H1 (cell line): ENCODE measurements around the gene PLEK2. TPM values are rescaled to one million over a fixed set of nuclear protein-coding genes. Genes with fewer than 3 reads are reported as not detected.
A peak's percentile ranks its signal among the peaks of the same experiment; 100 is the strongest.

Source experiments
- CTCF ChIA-PET: fragments of 300-600 bp; sonication (Branson Sonifier 250); formaldehyde crosslinking; loops from one replicate; lab custom pipeline; 2021; ENCODE audit not compliant: partially characterized antibody; lab: Charles Lee
- POLR2A ChIA-PET: fragments of 300-600 bp; sonication (Branson Sonifier 250); formaldehyde crosslinking; loops from one replicate; lab custom pipeline; 2021; ENCODE audit warnings: inconsistent platforms; ENCODE audit not compliant: partially characterized antibody; lab: Charles Lee
- DNase-seq, 2 experiments: peaks; one replicate each; pipeline versions ENCODE4 v3.0.0 to v3.0.0-alpha.2; 2010 to 2022; ENCODE audit warnings: low spot score in 2 of 2, low read depth in 1 of 2, mixed read lengths in 1 of 2
- FAIRE-seq: peaks from 2 replicates; lab custom pipeline; 2011; peaks lifted over from hg19 to GRCh38; lab: Jason Lieb, UNC
- H2AFZ ChIP-seq: 2 replicates; pipeline ENCODE4 v1.8.1; 2012; ENCODE audit warnings: low read length, inconsistent platforms
- H2AK5ac ChIP-seq: 2 replicates; pipeline ENCODE4 v1.6.1; 2013; ENCODE audit warnings: low read depth, low read length
- H2BK120ac ChIP-seq: replicated peaks from 2 replicates; pipeline ENCODE3; 2013; ENCODE audit warnings: low read depth, low read length, inconsistent platforms
- H2BK12ac ChIP-seq: 2 replicates; pipeline ENCODE4 v1.6.1; 2013; ENCODE audit warnings: low read depth, low read length
- H2BK15ac ChIP-seq: 2 replicates; pipeline ENCODE4 v1.6.1; 2013; ENCODE audit warnings: low read length
- H2BK20ac ChIP-seq: 2 replicates; pipeline ENCODE4 v1.6.1; 2013; ENCODE audit warnings: low read length
- H2BK5ac ChIP-seq: 2 replicates; pipeline ENCODE4 v1.6.1; 2013; ENCODE audit warnings: low read depth, low read length
- H3K14ac ChIP-seq: 2 replicates; pipeline ENCODE4 v1.6.1; 2013; ENCODE audit warnings: inconsistent platforms; ENCODE audit not compliant: insufficient read length
- H3K18ac ChIP-seq: 2 replicates; pipeline ENCODE4 v1.6.1; 2013; ENCODE audit warnings: low read length; ENCODE audit errors: extremely low read depth
- H3K23ac ChIP-seq: 2 replicates; pipeline ENCODE4 v1.6.1; 2013; ENCODE audit warnings: inconsistent platforms; ENCODE audit not compliant: insufficient read length
- H3K23me2 ChIP-seq: 2 replicates; pipeline ENCODE4 v1.6.1; 2013; ENCODE audit warnings: low read depth, low read length
- H3K27ac ChIP-seq: 2 replicates; pipeline ENCODE4 v1.6.1; 2011; ENCODE audit warnings: low read depth, low read length, inconsistent platforms
- H3K27me3 ChIP-seq, 4 experiments: replicated peaks in 1 of 4; 1 replicate in 1 of 4; 2 replicates in 3 of 4; pipeline versions ENCODE4 v1.6.1 to v1.8.1; 2011 to 2013; ENCODE audit warnings: low read length in 3 of 4, mild to moderate bottlenecking in 3 of 4, inconsistent platforms in 2 of 4, mixed read lengths in 2 of 4, moderate library complexity in 1 of 4; ENCODE audit not compliant: control insufficient read depth in 3 of 4, insufficient read depth in 3 of 4; ENCODE audit errors: extremely low read depth in 1 of 4
- H3K36me3 ChIP-seq, 4 experiments: 2 replicates each; pipeline versions ENCODE4 v1.6.1 to v1.8.1; 2011 to 2013; ENCODE audit warnings: mild to moderate bottlenecking in 4 of 4, low read length in 3 of 4, moderate library complexity in 2 of 4, control low read depth in 1 of 4, inconsistent platforms in 1 of 4; ENCODE audit not compliant: insufficient read depth in 4 of 4, control insufficient read depth in 2 of 4
- H3K4ac ChIP-seq: replicated peaks from 2 replicates; pipeline ENCODE3; 2013; ENCODE audit warnings: low read length, low read depth, mixed read lengths, inconsistent platforms; ENCODE audit not compliant: insufficient read length
- H3K4me1 ChIP-seq, 4 experiments: replicated peaks in 1 of 4; 1 replicate in 1 of 4; 2 replicates in 3 of 4; pipeline versions ENCODE4 v1.6.1 to v1.8.1; 2011 to 2013; ENCODE audit warnings: low read length in 3 of 4, inconsistent platforms in 2 of 4, mixed read lengths in 1 of 4; ENCODE audit not compliant: insufficient read depth in 4 of 4, control insufficient read depth in 3 of 4
- H3K4me2 ChIP-seq, 2 experiments: 2 replicates each; pipeline versions ENCODE4 v1.6.1 to v1.8.1; 2011 to 2013; ENCODE audit warnings: low read depth in 2 of 2, low read length in 2 of 2, control low read depth in 1 of 2, inconsistent platforms in 1 of 2, mild to moderate bottlenecking in 1 of 2; ENCODE audit not compliant: insufficient read depth in 1 of 2
- H3K4me3 ChIP-seq, 4 experiments: fragments of 200-600, 300-600 bp in 1 of 4; sonication (generic), shearing (Covaris generic), sonication (Bioruptor Twin) in 1 of 4; 2 replicates each; pipeline versions ENCODE4 v1.5.1 to v1.8.1; 2011 to 2016; ENCODE audit warnings: low read length in 4 of 4, low read depth in 3 of 4, control low read depth in 2 of 4, inconsistent platforms in 2 of 4, mild to moderate bottlenecking in 2 of 4, mixed read lengths in 1 of 4, moderate library complexity in 1 of 4; ENCODE audit not compliant: insufficient read depth in 2 of 4; ENCODE audit errors: extremely low read depth in 1 of 4
- H3K56ac ChIP-seq: replicated peaks from 2 replicates; pipeline ENCODE3; 2013; ENCODE audit warnings: low read depth, mild to moderate bottlenecking, mixed read lengths, low read length, inconsistent platforms; ENCODE audit not compliant: insufficient read length
- H3K79me1 ChIP-seq: 2 replicates; pipeline ENCODE4 v1.6.1; 2013; ENCODE audit warnings: low read depth, low read length, control low read depth
- H3K79me2 ChIP-seq, 2 experiments: 2 replicates each; pipeline versions ENCODE4 v1.6.1 to v1.8.1; 2012 to 2013; ENCODE audit warnings: low read length in 2 of 2, mild to moderate bottlenecking in 2 of 2, inconsistent platforms in 1 of 2; ENCODE audit not compliant: insufficient read depth in 2 of 2, control insufficient read depth in 1 of 2
- H3K9ac ChIP-seq, 4 experiments: replicated peaks in 1 of 4; 1 replicate in 1 of 4; 2 replicates in 3 of 4; pipeline versions ENCODE4 v1.6.1 to v1.8.1; 2011 to 2013; ENCODE audit warnings: low read depth in 3 of 4, low read length in 3 of 4, control low read depth in 2 of 4, mild to moderate bottlenecking in 2 of 4, moderate library complexity in 2 of 4, inconsistent platforms in 1 of 4; ENCODE audit errors: extremely low read depth in 1 of 4
- H3K9me3 ChIP-seq, 2 experiments: 2 replicates each; pipeline versions ENCODE4 v1.6.1 to v1.8.1; 2012 to 2013; ENCODE audit warnings: mild to moderate bottlenecking in 2 of 2, moderate library complexity in 2 of 2, control low read depth in 1 of 2, inconsistent platforms in 1 of 2, low read depth in 1 of 2, low read length in 1 of 2, mixed read lengths in 1 of 2; ENCODE audit not compliant: insufficient read depth in 2 of 2
- H4K20me1 ChIP-seq, 2 experiments: replicated peaks in 1 of 2; 2 replicates each; pipeline versions ENCODE3 to v1.8.1; 2011 to 2013; ENCODE audit warnings: inconsistent platforms in 2 of 2, low read length in 2 of 2, mild to moderate bottlenecking in 1 of 2; ENCODE audit not compliant: insufficient read depth in 2 of 2, control insufficient read depth in 1 of 2
- H4K5ac ChIP-seq: 2 replicates; pipeline ENCODE4 v1.6.1; 2013; ENCODE audit warnings: low read length, low read depth, mixed read lengths, inconsistent platforms; ENCODE audit not compliant: insufficient read length
- H4K8ac ChIP-seq: 2 replicates; pipeline ENCODE4 v1.8.0; 2013; ENCODE audit warnings: mild to moderate bottlenecking, moderate library complexity, low read length, inconsistent platforms; ENCODE audit not compliant: insufficient read depth; ENCODE audit errors: extremely low read depth
- H4K91ac ChIP-seq: replicated peaks from 2 replicates; pipeline ENCODE3; 2013; ENCODE audit warnings: low read length, mixed read lengths, inconsistent platforms; ENCODE audit not compliant: insufficient read length
- ASH2L ChIP-seq: fragments of 200-600, 300-600 bp; sonication (generic); IDR thresholded peaks from one replicate; pipeline ENCODE4 v1.7.1; 2017; ENCODE audit warnings: low read length
- ATF2 ChIP-seq: IDR thresholded peaks from 2 replicates; pipeline ENCODE4 v1.6.1; 2012; ENCODE audit warnings: low read length, inconsistent platforms
- JUND ChIP-seq: IDR thresholded peaks from 2 replicates; pipeline ENCODE4 v1.6.1; 2011; ENCODE audit warnings: mild to moderate bottlenecking, improper control_type of control experiment, low read length
- KDM4A ChIP-seq: IDR thresholded peaks from one replicate; pipeline ENCODE4 v1.7.1; 2012; ENCODE audit warnings: low read depth, mild to moderate bottlenecking, moderate library complexity, low read length, inconsistent platforms; ENCODE audit not compliant: severe bottlenecking
- POLR2A ChIP-seq, 2 experiments: IDR thresholded peaks; 1 replicate in 1 of 2; 2 replicates in 1 of 2; pipeline ENCODE4 v1.6.1; 2011; ENCODE audit warnings: low read depth in 2 of 2, low read length in 2 of 2, mild to moderate bottlenecking in 2 of 2; ENCODE audit errors: control extremely low read depth in 1 of 2
- RBBP5 ChIP-seq: IDR thresholded peaks from 2 replicates; pipeline ENCODE4 v1.7.1; 2012; ENCODE audit warnings: low read depth, mild to moderate bottlenecking, inconsistent platforms, low read length, moderate library complexity, borderline replicate concordance
- SAP30 ChIP-seq: fragments of 300-600 bp; sonication (generic); IDR thresholded peaks from 2 replicates; pipeline ENCODE4 v1.7.1; 2012; ENCODE audit warnings: low read length, moderate library complexity, mild to moderate bottlenecking, inconsistent platforms; ENCODE audit not compliant: insufficient read depth, insufficient replicate concordance
- SIN3A ChIP-seq, 2 experiments: IDR thresholded peaks in 1 of 2; conservative IDR thresholded peaks in 1 of 2; 2 replicates each; pipeline ENCODE4 v1.6.1; 2011 to 2012; ENCODE audit warnings: low read length in 2 of 2, improper control_type of control experiment in 1 of 2, low read depth in 1 of 2, mild to moderate bottlenecking in 1 of 2
- SP2 ChIP-seq: IDR thresholded peaks from 2 replicates; pipeline ENCODE4 v1.6.1; 2012; ENCODE audit warnings: mild to moderate bottlenecking, low read length, inconsistent platforms
- WGBS, 2 experiments: shearing (Covaris generic) in 1 of 2; methylation state at CpG; one replicate each; pipeline versions ENCODE4 v1.1.6 to v1.1.7; 2013 to 2015; ENCODE audit warnings: low lambda C conversion rate in 2 of 2, mixed read lengths in 2 of 2, inconsistent platforms in 1 of 2, low coverage in 1 of 2, missing lambda C conversion rate in 1 of 2; ENCODE audit not compliant: insufficient replicate concordance in 2 of 2, insufficient coverage in 1 of 2, insufficient read length in 1 of 2; ENCODE audit errors: extremely low coverage in 1 of 2, missing lambda C conversion rate in 1 of 2; 5-methylcytosine and 5-hydroxymethylcytosine counted together
- polyA plus RNA-seq, 7 experiments: library from polyadenylated mRNA; depleted of rRNA in 3 of 7; stranded (reverse) in 5 of 7; unstranded in 2 of 7; fragments of >200 nt in 5 of 7; fragments of 200-250 nt in 2 of 7; gene quantifications; 1 replicate in 5 of 7; 2 replicates in 1 of 7; 4 replicates in 1 of 7; pipeline versions ENCODE4 v1.2.1 to v1.2.3, GENCODE V29; 2011 to 2013; ENCODE audit warnings: missing spikeins in 2 of 7, mixed read lengths in 2 of 7
- total RNA-seq: library from RNA; stranded (reverse); fragmentation: NEBNext Ultra II Directional; extraction: Animal tissue kit (Norgen Biotek cat#: 25700); gene quantifications from 2 replicates; pipeline ENCODE4 v1.2.1, GENCODE V29; 2021

The PLEK2 gene
- total and polyA plus RNA-seq, 2 of the 8 experiments (the other 6 are each of a cell fraction or from before 2014, with no cell fraction given), result 0.41 to 2.1 TPM

DNA sequence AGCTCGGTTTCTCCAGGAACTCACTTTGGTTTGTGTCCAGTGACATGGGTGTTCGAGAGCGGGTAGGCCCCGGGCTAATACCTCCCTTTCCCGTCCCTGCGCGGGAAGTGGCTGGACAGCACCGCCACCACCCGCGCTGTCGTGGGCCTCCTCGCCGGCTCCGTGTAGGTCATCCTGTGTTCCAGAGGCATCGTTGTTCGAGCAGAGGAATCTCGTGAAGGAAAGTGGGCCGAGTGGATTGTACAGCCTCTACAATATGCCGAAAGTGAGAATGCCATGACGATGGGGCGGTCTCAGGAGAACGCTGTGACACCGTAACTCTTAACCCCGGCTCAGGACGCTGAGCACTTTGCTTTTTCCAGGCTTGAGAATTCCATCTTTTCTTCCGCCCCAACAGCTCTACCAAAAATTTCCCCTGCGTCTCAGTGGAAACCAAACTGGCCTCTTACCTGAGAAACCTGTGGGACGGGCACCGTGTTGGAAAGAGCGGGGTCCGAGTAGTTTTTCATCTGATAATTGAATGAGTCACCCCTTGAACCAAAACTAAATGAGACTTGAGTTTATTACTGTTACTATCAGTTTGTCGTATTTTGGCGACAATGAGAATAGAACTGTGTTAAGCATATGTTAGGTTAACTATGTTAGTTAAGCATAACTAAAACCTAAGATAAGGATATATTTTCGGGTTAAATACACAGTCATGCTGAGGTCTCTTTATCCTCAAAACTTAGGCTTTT lies 51.3 kb downstream of the PLEK2 start:
- no peak overlapping the region for H2BK15ac ChIP-seq
- no peak overlapping the region for H3K56ac ChIP-seq
- FAIRE-seq, result no peak
- H3K4me2 ChIP-seq, result peak overlapping the region; percentile 83 to 96
- no peak for DNase-seq
- H2BK20ac ChIP-seq, result no peak overlapping the region
- peaks cover 0 to 3% (median 1%) of the 10 kb centered on the region in 4 experiments; a peak in 2 of 7 replicates for H3K4me1 ChIP-seq
- 0 out of 2 replicates have a peak overlapping the region, but pooled peaks have one; percentile 2 for H3K18ac ChIP-seq
- no peak overlapping the region for H3K14ac ChIP-seq
- TF ChIP-seq SAP30 (peak; percentile 71), KDM4A (peak; percentile 31), JUND (no peak), SIN3A (conservative IDR thresholded peaks at IDR 0.05 in 1 of 2, IDR thresholded peaks at IDR 0.05 in 1 of 2; ENCODE audit: low read depth in 1 of 2, low read length in 2 of 2) (peak in 1 of 2 experiments; percentile 62; a peak in 1 of 4 replicates), POLR2A (IDR thresholded peaks at IDR 0.05; ENCODE audit: control extremely low read depth in 1 of 2, low read depth in 2 of 2, low read length in 2 of 2) (peak in 1 of 2 experiments; percentile 8; a peak in 1 of 3 replicates), RBBP5 (0 out of 2 replicates have a peak, but pooled peaks have one; percentile 18), ASH2L (peak; percentile 92), SP2 (no peak), ATF2 (peak; percentile 11; the same call in 1 of the 2 replicates)
- TF ChIP-seq, all 59 proteins: peak for 7
- ChIA-PET POLR2A (interaction anchor here (0.6 to 2.0 kb wide), 4 partner anchors 9 to 1074 kb away, joined by 3 to 8 read pairs (median 4); no protein-coding TSS in a partner anchor), CTCF (interaction anchor here (0.9 to 1.7 kb wide), 15 partner anchors 9 to 751 kb away, joined by 3 to 9 read pairs (median 3); no protein-coding TSS in a partner anchor)
- Histone ChIP-seq H3K4ac (no peak overlapping the region), H2BK120ac (no peak overlapping the region), H4K20me1 (peaks cover 0 to 8% of the 10 kb centered on the region in 2 experiments), H4K5ac (peak overlapping the region; percentile 32), H3K79me1 (peaks cover 3% of the 10 kb centered on the region; the same call in 1 of the 2 replicates), H2AK5ac (no peak overlapping the region), H3K23ac (no peak overlapping the region), H3K4me3 (peak overlapping the region; percentile 54 to 99 (median 92)), H3K9me3 (no peaks in the 10 kb centered on the region), H2BK12ac (0 out of 2 replicates have a peak overlapping the region, but pooled peaks have one; percentile 53), H4K8ac (peak overlapping the region; percentile 82; the same call in 1 of the 2 replicates), H3K23me2 (peaks cover 5% of the 10 kb centered on the region; the same call in 1 of the 2 replicates), H4K91ac (no peak overlapping the region), H3K9ac (peak overlapping the region; percentile 96 to 99 (median 98)), H3K79me2 (peaks cover 12 to 80% of the 10 kb centered on the region in 2 experiments), H2AFZ (peak overlapping the region; percentile 79), H3K27ac (peak overlapping the region; percentile 98), H2BK5ac (peak overlapping the region; percentile 50), H3K27me3 (no peaks in the 10 kb centered on the region), H3K36me3 (peaks cover 3 to 24% (median 6%) of the 10 kb centered on the region in 4 experiments; a peak in 7 of 8 replicates)
- WGBS, 2 experiments, result 4% methylated on average over 31 of the region's 34 CpGs; no CpG with 5 or more reads in 1 of the 2 experiments
